Mammary epithelial cell (primary cell): Measurements from ENCODE around the gene CEMP1.
"Not testable (repeated sequence)": the region's sequence is repeated elsewhere in the genome, so short reads cannot be mapped to it uniquely, and the experiment has no call there.

Experiments used
- CTCF ChIP-seq, 2 donors: IDR thresholded peaks in 1 of 2; conservative IDR thresholded peaks in 1 of 2; 2 replicates each; pipeline ENCODE4 v1.5.1; 2011 to 2012; ENCODE audit warnings: inconsistent platforms in 2 of 2, low read length in 2 of 2, mild to moderate bottlenecking in 2 of 2, control low read depth in 1 of 2, low read depth in 1 of 2; ENCODE audit not compliant: insufficient read depth in 1 of 2; ENCODE audit errors: extremely low read depth in 1 of 2
- EZH2 ChIP-seq: IDR thresholded peaks from 2 replicates; pipeline ENCODE4 v1.6.1; 2012; ENCODE audit warnings: low read length, inconsistent platforms, borderline replicate concordance

- TF ChIP-seq CTCF (conservative IDR thresholded peaks at IDR 0.05 in 1 of 2, IDR thresholded peaks at IDR 0.05 in 1 of 2; ENCODE audit: extremely low read depth in 1 of 2, insufficient read depth in 1 of 2, low read depth in 1 of 2, low read length in 2 of 2); EZH2: not testable (repeated sequence)
Measured at GRCh38 chr16:2580143-2580542, 48.9 kb upstream of the CEMP1 start.
